ENCODE measurements around the gene TNN. TPM values are rescaled to one million over a fixed set of nuclear protein-coding genes. Genes with fewer than 3 reads are reported as not detected.
A peak's percentile ranks its signal among the peaks of the same experiment; 100 is the strongest.

The TNN gene
- total and polyA plus RNA-seq, 5 donors from 2014 or later: 0.09 TPM; not detected in 4

DNA sequence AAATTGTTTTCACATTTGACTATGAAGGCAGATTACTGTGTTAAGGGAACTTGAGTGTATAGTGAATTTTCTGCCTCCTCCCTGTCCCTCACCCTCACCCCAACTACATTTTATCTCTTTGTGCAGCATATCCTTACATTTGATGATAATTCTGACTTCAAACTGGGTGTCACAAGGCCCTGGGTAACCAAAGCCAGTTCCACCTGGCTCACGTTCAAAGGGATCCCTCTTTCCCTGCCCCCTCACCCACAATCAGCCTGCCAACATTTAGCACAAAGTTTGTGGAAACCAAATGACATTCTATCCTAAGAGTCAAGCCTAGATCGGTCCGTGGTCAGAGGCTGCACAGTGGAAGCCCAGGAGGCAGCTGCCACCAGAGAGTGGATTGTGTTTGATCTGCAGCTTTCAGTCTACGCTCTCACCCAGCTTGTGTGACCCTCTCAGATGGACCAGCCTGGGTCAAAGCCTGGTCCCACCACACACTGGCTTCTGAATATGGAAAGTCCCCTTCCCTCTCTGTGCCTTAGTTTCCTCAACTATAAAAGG is 114.6 kb downstream of the TNN start:
- no peaks in the 10 kb centered on the region for H3K9me3 ChIP-seq (ENCODE audit: control insufficient read depth in 2 of 2, low read length in 2 of 2)
- peaks cover 42 to 100% (median 81%) of the 10 kb centered on the region in 4 donors for H3K4me1 Mint-ChIP-seq
- H3K4me3 ChIP-seq (ENCODE audit: low read depth, low read length): no peak overlapping the region
- H3K27ac Mint-ChIP-seq: peak overlapping the region in 2 of 3 donors; percentile 54 to 65
- H3K4me3 Mint-ChIP-seq: peak overlapping the region in 3 of 4 donors; percentile 15 to 73 (median 36)
- peaks cover 73% of the 10 kb centered on the region for H3K36me3 Mint-ChIP-seq
- peaks cover 53% of the 10 kb centered on the region for H3K36me3 ChIP-seq (ENCODE audit: control insufficient read depth, insufficient read depth, low read length)
- H3K4me1 ChIP-seq (ENCODE audit: control insufficient read depth, insufficient read depth, low read length, poor library complexity, severe bottlenecking): peaks cover 83% of the 10 kb centered on the region
- H3K27me3 Mint-ChIP-seq: no peaks in the 10 kb centered on the region
- H3K9me3 Mint-ChIP-seq: no peaks in the 10 kb centered on the region
- no peak overlapping the region for H3K27ac ChIP-seq (ENCODE audit: insufficient read depth, low read length, poor library complexity, severe bottlenecking)
- no peak for ATAC-seq (ENCODE audit: low read depth in 2 of 2)
- no peak for DNase-seq
- H3K27me3 ChIP-seq (ENCODE audit: control insufficient read depth, insufficient read depth, low read length): no peaks in the 10 kb centered on the region

DNA sequence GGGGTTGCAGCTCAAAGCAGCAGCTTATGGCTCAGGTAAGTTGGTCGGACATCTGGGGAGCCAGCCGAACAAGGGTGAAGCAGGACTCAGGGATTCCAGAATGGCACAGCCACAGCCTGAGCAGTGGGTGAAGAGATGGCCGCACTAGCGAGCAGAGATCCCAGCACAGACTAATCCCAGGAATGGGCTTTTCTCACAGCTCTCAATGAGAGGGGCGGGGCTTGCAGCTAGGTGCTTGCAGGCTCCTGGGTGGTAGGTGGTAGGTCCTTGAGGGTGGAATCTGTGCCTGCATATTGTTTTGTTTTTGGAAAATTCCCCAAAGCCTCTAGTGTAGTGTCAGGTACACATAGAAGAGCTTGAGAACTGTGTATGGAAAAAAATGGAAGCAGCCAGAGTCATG is 116.0 kb downstream of the TNN start:
- H3K36me3 Mint-ChIP-seq: peaks cover 76% of the 10 kb centered on the region
- Histone ChIP-seq H3K27ac (ENCODE audit: insufficient read depth, low read length, poor library complexity, severe bottlenecking) (no peak overlapping the region), H3K36me3 (ENCODE audit: control insufficient read depth, insufficient read depth, low read length) (peaks cover 46% of the 10 kb centered on the region), H3K4me1 (ENCODE audit: control insufficient read depth, insufficient read depth, low read length, poor library complexity, severe bottlenecking) (peaks cover 90% of the 10 kb centered on the region), H3K27me3 (ENCODE audit: control insufficient read depth, insufficient read depth, low read length) (no peaks in the 10 kb centered on the region), H3K4me3 (ENCODE audit: low read depth, low read length) (no peak overlapping the region), H3K9me3 (ENCODE audit: control insufficient read depth in 2 of 2, low read length in 2 of 2) (no peaks in the 10 kb centered on the region)
- no peak for ATAC-seq (ENCODE audit: low read depth in 2 of 2)
- H3K4me1 Mint-ChIP-seq: peaks cover 46 to 100% (median 82%) of the 10 kb centered on the region in 4 donors
- H3K9me3 Mint-ChIP-seq: no peaks in the 10 kb centered on the region
- H3K27ac Mint-ChIP-seq: peak overlapping the region in 1 of 3 donors; percentile 54
- no peak for DNase-seq
- peak overlapping the region; percentile 52 to 83 (median 67) for H3K4me3 Mint-ChIP-seq
- peaks cover under 1% of the 10 kb centered on the region for H3K27me3 Mint-ChIP-seq

DNA sequence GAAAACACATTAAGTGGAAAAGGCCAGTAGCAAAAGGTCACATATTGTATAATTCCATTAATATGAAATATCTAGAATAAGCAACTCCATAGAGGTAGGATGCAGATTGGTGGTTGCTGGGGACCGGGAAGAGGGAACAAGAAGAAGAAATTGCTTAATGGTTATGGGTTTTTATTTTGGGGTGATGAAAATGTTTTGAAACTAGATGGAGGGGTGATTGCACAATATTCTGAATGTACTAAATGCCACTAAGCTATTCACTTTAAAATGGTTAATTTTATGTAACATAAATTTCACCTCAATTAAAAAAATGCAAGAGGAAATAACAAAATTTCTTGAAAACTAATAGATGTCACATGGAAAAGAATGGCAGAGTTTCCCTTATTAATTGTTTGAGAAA is 118.3 kb downstream of the TNN start:
- Histone ChIP-seq H3K36me3 (ENCODE audit: control insufficient read depth, insufficient read depth, low read length) (peaks cover 42% of the 10 kb centered on the region), H3K4me3 (ENCODE audit: low read depth, low read length) (peak overlapping the region; percentile 95), H3K27me3 (ENCODE audit: control insufficient read depth, insufficient read depth, low read length) (no peaks in the 10 kb centered on the region), H3K9me3 (ENCODE audit: control insufficient read depth in 2 of 2, low read length in 2 of 2) (no peaks in the 10 kb centered on the region), H3K4me1 (ENCODE audit: control insufficient read depth, insufficient read depth, low read length, poor library complexity, severe bottlenecking) (peaks cover 98% of the 10 kb centered on the region), H3K27ac (ENCODE audit: insufficient read depth, low read length, poor library complexity, severe bottlenecking) (no peak overlapping the region)
- Mint-ChIP-seq H3K27ac (peak overlapping the region; percentile 87 to 97 (median 90)), H3K36me3 (peaks cover 75% of the 10 kb centered on the region), H3K27me3 (peaks cover 4% of the 10 kb centered on the region), H3K4me3 (peak overlapping the region; percentile 67 to 100 (median 96)), H3K9me3 (no peaks in the 10 kb centered on the region), H3K4me1 (peaks cover 55 to 100% (median 88%) of the 10 kb centered on the region in 4 donors)
- DNase-seq: no peak
- ATAC-seq (ENCODE audit: low read depth in 2 of 2): no peak

DNA sequence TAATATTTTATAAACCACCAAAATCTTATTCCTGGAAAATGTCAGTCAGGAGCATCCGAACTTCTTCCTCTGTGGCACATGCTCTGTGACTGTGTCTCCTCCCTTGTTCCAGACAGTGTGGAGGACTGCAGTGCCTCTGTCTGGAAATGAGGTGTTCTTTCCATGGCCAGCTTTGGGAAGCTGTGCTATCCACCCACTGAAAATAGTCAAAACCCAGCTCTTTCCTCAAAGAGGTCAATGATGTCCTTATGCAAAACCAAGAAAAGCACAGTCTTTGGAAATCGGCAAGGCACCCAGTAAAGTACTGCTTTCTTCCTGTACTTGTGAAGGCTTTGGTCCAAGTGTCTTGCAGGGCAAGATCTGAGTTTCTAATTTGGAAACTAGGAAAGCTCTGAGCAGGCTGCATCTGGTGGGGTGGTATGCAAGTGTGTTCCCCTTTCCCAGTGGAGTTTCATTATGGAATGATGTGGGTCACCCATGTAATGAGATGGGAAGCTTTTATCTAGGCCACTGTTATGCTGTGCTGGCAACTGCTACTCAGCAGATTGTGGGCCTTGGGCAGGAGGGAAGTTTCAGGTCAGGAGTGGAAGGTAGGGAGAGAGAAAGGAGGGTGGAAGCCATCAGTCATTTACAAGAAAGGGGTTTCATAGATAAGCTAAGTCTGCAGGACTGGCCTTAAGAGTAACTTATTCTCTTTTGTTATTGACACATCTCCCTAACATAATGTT is 119.0 kb downstream of the TNN start:
- H3K9me3 ChIP-seq (ENCODE audit: control insufficient read depth in 2 of 2, low read length in 2 of 2): no peaks in the 10 kb centered on the region
- peaks cover 4% of the 10 kb centered on the region for H3K27me3 Mint-ChIP-seq
- DNase-seq (no peak), ATAC-seq (ENCODE audit: low read depth in 2 of 2) (no peak)
- peak overlapping the region; percentile 67 to 100 (median 96) for H3K4me3 Mint-ChIP-seq
- H3K4me1 ChIP-seq (ENCODE audit: control insufficient read depth, insufficient read depth, low read length, poor library complexity, severe bottlenecking): peaks cover 97% of the 10 kb centered on the region
- peaks cover 73% of the 10 kb centered on the region for H3K36me3 Mint-ChIP-seq
- H3K27ac Mint-ChIP-seq: peak overlapping the region; percentile 87 to 97 (median 90)
- no peak overlapping the region for H3K27ac ChIP-seq (ENCODE audit: insufficient read depth, low read length, poor library complexity, severe bottlenecking)
- H3K9me3 Mint-ChIP-seq: no peaks in the 10 kb centered on the region
- peaks cover 42% of the 10 kb centered on the region for H3K36me3 ChIP-seq (ENCODE audit: control insufficient read depth, insufficient read depth, low read length)
- peak overlapping the region; percentile 95 for H3K4me3 ChIP-seq (ENCODE audit: low read depth, low read length)
- H3K27me3 ChIP-seq (ENCODE audit: control insufficient read depth, insufficient read depth, low read length): no peaks in the 10 kb centered on the region
- peaks cover 52 to 98% (median 86%) of the 10 kb centered on the region in 4 donors for H3K4me1 Mint-ChIP-seq

DNA sequence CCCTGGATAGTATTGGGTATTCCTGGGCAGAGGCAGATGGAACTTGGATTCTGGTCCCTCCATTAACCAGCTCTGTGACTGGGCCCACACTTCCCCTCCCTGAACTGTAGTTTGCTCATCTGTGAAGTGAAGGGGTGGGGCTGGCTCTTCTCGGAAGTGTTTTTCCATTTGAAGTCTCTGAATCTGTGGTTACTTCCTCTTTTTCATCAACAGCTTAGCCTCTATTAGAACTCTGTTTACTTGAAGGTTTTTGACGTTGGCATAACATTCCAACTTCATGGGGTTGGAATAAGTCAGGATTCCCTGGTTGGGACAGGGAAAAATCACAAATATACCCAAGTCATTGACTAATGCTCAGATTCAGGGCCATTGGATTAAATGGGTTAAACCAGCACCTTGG is 121.3 kb downstream of the TNN start:
- H3K27me3 ChIP-seq (ENCODE audit: control insufficient read depth, insufficient read depth, low read length): no peaks in the 10 kb centered on the region
- no peaks in the 10 kb centered on the region for H3K9me3 ChIP-seq (ENCODE audit: control insufficient read depth in 2 of 2, low read length in 2 of 2)
- H3K27ac Mint-ChIP-seq: peak overlapping the region; percentile 90 to 97 (median 95)
- peaks cover 4% of the 10 kb centered on the region for H3K27me3 Mint-ChIP-seq
- ATAC-seq (ENCODE audit: low read depth in 2 of 2) (peak; percentile 76 to 78), DNase-seq (peak; percentile 27 to 90 (median 61))
- peaks cover 79% of the 10 kb centered on the region for H3K4me1 ChIP-seq (ENCODE audit: control insufficient read depth, insufficient read depth, low read length, poor library complexity, severe bottlenecking)
- peaks cover 49 to 86% (median 66%) of the 10 kb centered on the region in 4 donors for H3K4me1 Mint-ChIP-seq
- H3K36me3 Mint-ChIP-seq: peaks cover 52% of the 10 kb centered on the region
- H3K4me3 ChIP-seq (ENCODE audit: low read depth, low read length): peak overlapping the region; percentile 95
- H3K9me3 Mint-ChIP-seq: no peaks in the 10 kb centered on the region
- peak overlapping the region; percentile 99 to 100 (median 99) for H3K4me3 Mint-ChIP-seq
- peak overlapping the region; percentile 80 for H3K27ac ChIP-seq (ENCODE audit: insufficient read depth, low read length, poor library complexity, severe bottlenecking)
- peaks cover 24% of the 10 kb centered on the region for H3K36me3 ChIP-seq (ENCODE audit: control insufficient read depth, insufficient read depth, low read length)

DNA sequence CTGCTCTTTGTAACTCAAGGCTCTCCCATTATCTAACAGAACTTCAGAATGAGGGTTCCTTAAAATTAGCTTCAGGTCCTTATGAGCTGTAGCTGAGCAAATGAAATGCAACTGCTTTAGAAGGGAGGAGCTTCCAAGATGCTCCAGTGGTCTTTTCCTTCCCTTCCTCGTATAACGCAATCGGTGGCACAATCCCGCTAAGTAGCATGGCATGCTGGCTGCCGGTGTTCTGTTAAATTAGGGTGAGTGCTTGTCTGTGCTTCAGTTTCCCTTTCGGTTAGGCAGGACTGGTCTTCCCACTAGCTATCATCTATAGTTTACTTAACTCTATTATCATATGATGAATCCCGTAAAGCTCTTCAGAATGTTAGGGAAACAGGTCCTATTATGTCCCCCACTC is 124.0 kb downstream of the TNN start:
- Mint-ChIP-seq H3K9me3 (no peaks in the 10 kb centered on the region), H3K4me3 (peak overlapping the region; percentile 99 to 100 (median 99))

DNA sequence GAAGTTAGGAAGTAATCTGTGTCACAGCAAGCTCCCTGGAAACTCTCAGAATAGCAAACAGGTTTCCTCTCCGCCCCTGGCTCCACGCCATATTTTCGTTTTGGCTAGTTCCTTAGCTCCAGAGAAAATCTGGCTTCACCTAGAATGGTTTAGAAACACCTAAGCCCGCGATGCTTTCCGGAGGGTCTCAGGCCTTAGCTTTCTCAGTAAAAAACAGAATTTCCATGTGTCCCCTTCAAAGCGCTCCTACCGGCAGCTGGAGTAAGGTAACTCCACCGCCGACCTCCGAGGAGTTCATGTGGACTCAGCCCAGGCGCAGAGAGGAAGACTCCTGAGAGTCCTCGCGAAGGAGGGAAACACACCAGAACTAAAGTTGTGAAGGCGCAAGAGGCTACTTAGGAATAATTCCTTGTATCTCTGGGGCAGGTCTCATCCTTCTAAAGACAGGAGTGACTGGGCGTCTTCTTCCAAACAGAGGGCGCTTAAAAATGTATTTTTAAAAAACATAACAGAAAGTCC is 124.5 kb downstream of the TNN start:
- DNase-seq: peak in 1 of 3 donors; percentile 41
- peak overlapping the region; percentile 80 for H3K27ac ChIP-seq (ENCODE audit: insufficient read depth, low read length, poor library complexity, severe bottlenecking)
- H3K4me3 ChIP-seq (ENCODE audit: low read depth, low read length): peak overlapping the region; percentile 95
- peaks cover 47% of the 10 kb centered on the region for H3K4me1 ChIP-seq (ENCODE audit: control insufficient read depth, insufficient read depth, low read length, poor library complexity, severe bottlenecking)
- peak overlapping the region; percentile 99 to 100 (median 99) for H3K4me3 Mint-ChIP-seq
- no peaks in the 10 kb centered on the region for H3K27me3 ChIP-seq (ENCODE audit: control insufficient read depth, insufficient read depth, low read length)
- peaks cover 28 to 63% (median 40%) of the 10 kb centered on the region in 4 donors for H3K4me1 Mint-ChIP-seq
- H3K9me3 Mint-ChIP-seq: no peaks in the 10 kb centered on the region
- H3K9me3 ChIP-seq (ENCODE audit: control insufficient read depth in 2 of 2, low read length in 2 of 2): no peaks in the 10 kb centered on the region
- peaks cover 4% of the 10 kb centered on the region for H3K27me3 Mint-ChIP-seq
- peaks cover 27% of the 10 kb centered on the region for H3K36me3 Mint-ChIP-seq
- ATAC-seq (ENCODE audit: low read depth in 2 of 2): no peak
- peaks cover 7% of the 10 kb centered on the region for H3K36me3 ChIP-seq (ENCODE audit: control insufficient read depth, insufficient read depth, low read length)
- H3K27ac Mint-ChIP-seq: peak overlapping the region; percentile 90 to 97 (median 95)

More for the DNA sequence above, 124.0 kb downstream of the TNN start:
- H3K27ac Mint-ChIP-seq: peak overlapping the region; percentile 90 to 97 (median 95)
- no peaks in the 10 kb centered on the region for H3K9me3 ChIP-seq (ENCODE audit: control insufficient read depth in 2 of 2, low read length in 2 of 2)
- H3K36me3 ChIP-seq (ENCODE audit: control insufficient read depth, insufficient read depth, low read length): peaks cover 12% of the 10 kb centered on the region
- H3K36me3 Mint-ChIP-seq: peaks cover 32% of the 10 kb centered on the region
- peaks cover 4% of the 10 kb centered on the region for H3K27me3 Mint-ChIP-seq
- DNase-seq: peak in 2 of 3 donors; percentile 49 to 73
- ATAC-seq (ENCODE audit: low read depth in 2 of 2): peak; percentile 22 to 45
- H3K27me3 ChIP-seq (ENCODE audit: control insufficient read depth, insufficient read depth, low read length): no peaks in the 10 kb centered on the region
- peak overlapping the region; percentile 95 for H3K4me3 ChIP-seq (ENCODE audit: low read depth, low read length)
- H3K4me1 Mint-ChIP-seq: peaks cover 33 to 68% (median 45%) of the 10 kb centered on the region in 4 donors
- peak overlapping the region; percentile 80 for H3K27ac ChIP-seq (ENCODE audit: insufficient read depth, low read length, poor library complexity, severe bottlenecking)
- H3K4me1 ChIP-seq (ENCODE audit: control insufficient read depth, insufficient read depth, low read length, poor library complexity, severe bottlenecking): peaks cover 52% of the 10 kb centered on the region
